ENCODE results near the gene YPEL3.
A peak's percentile ranks its signal among the peaks of the same experiment; 100 is the strongest.
"Not testable (repeated sequence)": the region's sequence is repeated elsewhere in the genome, so short reads cannot be mapped to it uniquely, and the experiment has no call there.

YPEL3 gene

DNA sequence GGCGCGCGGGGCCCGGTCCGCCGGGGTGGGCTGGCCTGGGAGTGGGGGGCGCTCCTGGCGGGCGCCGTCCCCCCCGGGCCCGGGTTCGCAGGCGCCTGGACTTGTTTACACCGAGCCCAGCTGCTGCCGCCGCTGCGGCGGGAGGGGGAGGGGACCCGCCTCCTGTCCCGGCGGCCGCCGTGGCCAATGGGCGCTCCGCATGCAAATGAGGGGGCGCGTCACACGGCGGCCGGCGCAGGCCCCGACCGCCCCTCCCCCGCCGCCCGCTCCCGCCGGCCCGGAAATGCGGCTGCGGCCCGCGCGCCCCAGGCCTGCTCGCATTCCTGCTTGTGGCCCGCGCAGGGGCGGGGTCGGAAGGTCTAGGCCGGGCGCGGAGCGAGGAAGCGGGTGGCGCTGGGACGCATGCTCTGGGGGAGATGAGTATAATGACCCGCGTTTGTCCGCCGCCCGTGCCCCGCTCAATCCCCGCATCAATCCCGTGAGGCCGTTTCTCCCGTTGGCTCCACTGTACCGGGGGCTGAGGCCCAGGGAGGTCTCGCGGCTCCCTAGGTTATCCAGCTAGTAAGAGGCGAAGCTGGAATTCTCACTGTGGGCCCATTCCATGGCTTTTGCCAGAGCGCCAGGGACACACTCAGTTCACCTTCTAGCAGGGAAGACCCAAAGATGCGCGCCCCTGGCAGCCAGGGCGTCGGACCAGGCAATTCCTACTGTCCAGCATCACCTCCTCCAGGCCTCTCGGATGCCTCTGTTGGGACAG lies at the start of gene YPEL3:
Gene YPEL3, minus strand, starts transcription at position 109 of the 757 bp plus-strand sequence. CDS start 731 bp downstream, outside the sequence.
- DNase-seq, result peak; percentile 78

GRCh38 chr16:30145657-30146056 lies 49.6 kb upstream of the YPEL3 start:
- no peak for DNase-seq

- no peak for DNase-seq
Observed at GRCh38 chr16:30144917-30145316, 48.9 kb upstream of the YPEL3 start.

GRCh38 chr16:30144017-30144416 lies 48.0 kb upstream of the YPEL3 start:
- DNase-seq, result no peak

- no peak for DNase-seq
Observed at GRCh38 chr16:30143347-30143702, 47.3 kb upstream of the YPEL3 start.

- peak; percentile 8 for DNase-seq
Observed at GRCh38 chr16:30142672-30143346, 46.8 kb upstream of the YPEL3 start.

GRCh38 chr16:30141750-30142149 lies 45.7 kb upstream of the YPEL3 start:
- no peak for DNase-seq

DNA sequence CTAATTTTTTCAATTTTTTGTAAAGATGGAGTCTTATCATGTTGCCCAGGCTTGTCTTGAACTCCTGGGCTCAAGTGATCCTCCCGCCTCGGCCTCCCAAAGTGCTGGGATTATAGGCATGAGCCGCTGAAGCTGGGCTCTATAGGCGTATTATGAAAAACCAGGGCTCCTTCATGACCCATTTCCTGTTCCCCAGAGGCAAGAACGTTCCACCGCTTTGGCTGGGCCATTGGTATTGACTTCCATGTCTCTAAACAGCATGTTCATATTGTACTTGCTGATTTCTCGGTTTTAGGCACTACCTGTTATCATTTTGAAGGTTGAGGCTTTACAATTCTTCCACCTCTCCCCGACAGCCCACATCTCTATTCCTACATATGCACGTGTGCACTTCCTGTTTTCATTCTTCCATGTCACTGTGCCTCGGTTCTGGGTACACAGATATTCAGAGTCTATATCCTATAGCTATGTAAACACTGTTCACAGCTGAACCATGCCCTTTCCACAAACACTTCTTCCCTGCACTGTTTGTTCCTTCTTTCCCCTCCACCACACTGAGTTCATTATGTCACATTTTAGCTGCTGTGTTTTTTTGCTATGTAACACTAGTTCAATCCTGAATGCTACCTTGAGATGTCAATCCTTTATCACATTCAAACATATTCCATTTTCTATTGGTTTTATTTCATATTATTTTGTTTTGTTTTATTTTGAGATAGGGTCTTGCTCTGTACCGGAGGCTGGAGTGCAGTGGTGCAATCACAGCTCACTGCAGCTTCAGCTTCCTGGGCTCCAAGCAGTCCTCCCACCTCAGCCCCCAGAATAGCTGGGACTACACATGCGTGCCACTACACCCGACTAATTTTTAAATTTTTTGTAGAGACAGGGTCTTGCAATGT lies 43.8 kb upstream of the YPEL3 start:
- DNase-seq, result peak; percentile 88

GRCh38 chr16:30137897-30138296 lies 41.9 kb upstream of the YPEL3 start:
- DNase-seq, result no peak

DNA sequence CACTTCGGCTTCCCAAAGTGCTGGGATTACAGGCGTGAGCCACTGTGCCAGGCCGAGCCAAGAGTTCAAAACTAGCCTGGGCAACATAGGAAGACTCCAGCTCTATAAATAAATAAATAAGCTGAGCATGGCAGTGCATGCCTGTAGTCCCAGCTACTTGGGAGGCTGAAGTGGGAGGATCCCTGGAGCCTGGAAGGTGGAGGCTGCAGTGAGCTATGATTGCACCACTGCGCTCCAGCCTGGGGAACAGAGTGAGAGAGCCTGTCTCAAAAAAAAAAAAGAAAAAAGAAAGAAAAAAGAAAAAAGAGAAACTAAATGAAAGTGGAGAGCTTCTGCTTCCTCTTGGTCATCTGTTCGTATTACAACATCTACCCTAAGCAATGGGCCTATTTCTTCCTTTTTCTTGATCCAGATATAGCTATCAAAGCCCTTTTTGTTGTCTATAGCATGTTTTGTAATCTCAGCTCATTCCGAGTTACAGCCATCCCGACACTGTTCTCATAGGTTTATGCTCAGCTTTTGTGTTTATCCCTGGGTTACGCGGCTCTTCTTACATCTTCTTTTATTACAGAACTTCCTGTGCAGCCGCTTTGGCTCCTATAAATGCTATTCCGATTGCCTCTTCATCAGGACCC lies 41.1 kb upstream of the YPEL3 start:
- peak; percentile 64 for DNase-seq

DNA sequence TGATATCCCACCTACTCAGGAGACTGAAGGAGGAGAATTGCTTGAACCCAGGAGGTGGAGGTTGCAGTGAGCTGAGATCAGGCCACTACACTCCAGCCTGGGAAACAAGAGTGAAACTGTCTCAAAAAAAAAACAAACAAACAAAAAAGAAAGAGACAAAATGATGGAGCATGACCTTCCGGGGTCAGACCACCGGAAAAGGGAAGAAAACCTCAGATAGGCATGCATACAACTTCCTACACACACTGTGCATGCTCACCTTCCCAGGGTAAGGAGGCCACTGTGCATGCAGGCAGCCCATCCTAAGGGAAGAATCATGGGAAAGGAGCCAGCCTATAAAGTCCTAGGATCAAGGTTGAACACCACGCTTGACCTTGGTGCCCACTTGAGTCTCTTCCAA lies 36.6 kb upstream of the YPEL3 start:
- no peak for DNase-seq

- peak; percentile 93 for DNase-seq
Observed at GRCh38 chr16:30131869-30132475, 36.0 kb upstream of the YPEL3 start.

DNA sequence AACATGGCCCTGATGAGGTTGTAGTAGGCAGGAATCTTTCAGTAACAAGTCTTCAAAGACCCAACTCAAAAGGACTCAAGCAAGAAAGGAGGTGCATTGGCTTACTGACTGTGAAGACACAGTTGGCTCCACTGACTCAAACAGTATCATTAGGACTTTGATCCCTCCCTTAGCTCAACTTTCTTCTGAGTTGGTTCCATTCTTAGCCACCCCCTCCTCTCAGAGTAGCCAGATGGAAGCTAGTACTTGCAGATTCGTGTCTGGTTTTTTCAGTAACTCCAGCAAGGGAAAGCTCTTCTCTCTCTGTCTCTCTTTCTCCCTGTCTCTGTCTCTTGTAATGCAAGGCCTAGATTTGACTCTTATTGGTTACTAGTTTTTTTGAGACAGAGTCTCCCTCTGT lies 32.0 kb upstream of the YPEL3 start:
- DNase-seq, result no peak

DNA sequence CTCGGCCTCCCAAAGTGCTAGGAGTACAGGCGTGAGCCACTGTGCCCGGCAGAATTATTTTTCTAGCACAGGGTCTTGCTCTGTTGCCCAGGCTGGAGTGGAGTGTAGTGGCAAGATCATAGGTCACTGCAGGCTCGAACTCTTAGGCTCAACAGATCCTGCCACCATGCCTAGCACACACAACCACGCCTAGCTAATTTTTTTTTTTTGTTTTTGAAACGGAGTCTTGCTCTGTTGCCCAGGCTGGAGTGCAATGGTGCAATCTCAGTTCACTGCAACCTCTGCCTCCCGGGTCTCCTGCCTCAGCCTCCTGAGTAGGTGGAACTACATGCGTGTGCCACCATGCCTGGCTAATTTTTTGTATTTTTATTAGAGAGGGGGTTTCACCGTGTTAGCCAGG lies 29.7 kb upstream of the YPEL3 start:
- DNase-seq, result not testable (repeated sequence)

- DNase-seq, result no peak
Observed at GRCh38 chr16:30124985-30125379, 29.0 kb upstream of the YPEL3 start.

GRCh38 chr16:30122604-30123160 lies 26.7 kb upstream of the YPEL3 start:
- no peak for DNase-seq

GRCh38 chr16:30121741-30122571 lies 25.9 kb upstream of the YPEL3 start:
- no peak for DNase-seq

- DNase-seq, result no peak
Observed at GRCh38 chr16:30120340-30121105, 24.5 kb upstream of the YPEL3 start.

DNA sequence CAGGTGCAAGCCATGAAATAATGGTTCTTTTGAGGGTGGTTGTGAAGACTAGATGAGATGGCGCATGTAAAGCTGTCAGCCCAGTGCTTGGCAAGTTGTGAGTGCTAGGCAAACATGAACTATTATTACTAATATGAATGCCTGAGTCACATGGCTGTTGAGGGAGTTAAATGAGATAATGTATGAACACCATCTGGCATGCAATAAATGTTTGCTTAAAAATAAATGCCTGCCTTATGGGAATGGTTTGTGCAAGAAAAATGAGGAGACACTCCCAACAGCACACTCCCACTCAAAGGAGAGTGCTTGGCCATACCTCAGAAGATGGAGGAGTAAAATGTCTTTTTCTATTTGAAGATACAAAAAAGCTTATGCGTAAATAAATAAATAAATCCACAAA lies 23.4 kb upstream of the YPEL3 start:
- no peak for DNase-seq

GRCh38 chr16:30117768-30118167 lies 21.8 kb upstream of the YPEL3 start:
- no peak for DNase-seq
